Kasumi-1 (cell line): ENCODE measurements around the gene PRAMEF15.
A peak's percentile ranks its signal among the peaks of the same experiment; 100 is the strongest.
"Not testable (repeated sequence)": the region's sequence is repeated elsewhere in the genome, so short reads cannot be mapped to it uniquely, and the experiment has no call there.

Source experiments
- DNase-seq, 2 experiments: peaks; one replicate each; lab custom pipeline; 2025; lab: John Stamatoyannopoulos, UW

The PRAMEF15 gene

GRCh38 chr1:13315281-13315680 is at the start of gene PRAMEF15:
PRAMEF15 (plus strand) TSS chr1:13315581; CDS start chr1:13318408, 2,827 bp downstream.
- DNase-seq: not testable (repeated sequence)

GRCh38 chr1:13277016-13277415 is 38.4 kb upstream of the PRAMEF15 start:
- DNase-seq: not testable (repeated sequence)

DNA sequence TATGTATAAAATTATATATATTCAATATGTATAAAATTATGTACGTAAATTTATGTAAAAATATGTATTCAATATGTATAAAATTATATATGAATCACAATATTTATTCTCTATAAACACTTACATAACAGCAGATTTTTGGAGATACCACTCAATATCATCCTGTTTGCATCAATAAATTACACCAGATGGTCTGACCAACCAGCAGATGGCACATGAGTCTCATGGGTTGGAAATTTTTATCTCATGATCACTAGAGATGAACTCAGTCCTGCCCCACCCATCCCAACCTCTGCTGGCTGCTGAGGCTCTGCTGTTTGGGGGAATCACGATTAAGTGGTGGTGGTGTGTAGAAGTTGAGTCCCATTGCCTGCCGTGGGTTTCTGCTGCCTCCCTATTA is 35.8 kb upstream of the PRAMEF15 start:
- DNase-seq: not testable (repeated sequence)

DNA sequence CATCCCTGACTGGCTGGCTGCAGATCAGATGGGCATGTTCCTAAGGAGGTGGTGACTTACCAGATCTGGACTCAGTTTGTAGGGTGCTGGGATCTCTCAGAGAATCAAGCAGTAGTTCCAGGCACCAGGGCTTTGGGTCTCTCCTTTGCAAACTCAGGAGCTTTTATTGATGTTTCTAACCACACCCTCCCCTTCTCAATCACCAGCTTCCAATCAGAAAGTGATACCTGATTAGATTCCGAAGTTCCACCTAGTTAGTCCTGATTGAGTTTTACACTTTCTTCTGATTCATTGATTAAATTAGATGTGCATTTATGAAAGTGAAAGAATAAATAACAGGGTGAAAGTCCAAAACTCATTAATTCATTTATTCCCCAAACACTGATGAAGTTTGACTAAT is 30.3 kb upstream of the PRAMEF15 start, which contains the start of gene PRAMEF8:
Gene PRAMEF8 (minus strand): TSS at position 101 of the 400 bp plus-strand sequence. CDS start 1,046 bp downstream, outside the sequence.
- DNase-seq: not testable (repeated sequence)

DNA sequence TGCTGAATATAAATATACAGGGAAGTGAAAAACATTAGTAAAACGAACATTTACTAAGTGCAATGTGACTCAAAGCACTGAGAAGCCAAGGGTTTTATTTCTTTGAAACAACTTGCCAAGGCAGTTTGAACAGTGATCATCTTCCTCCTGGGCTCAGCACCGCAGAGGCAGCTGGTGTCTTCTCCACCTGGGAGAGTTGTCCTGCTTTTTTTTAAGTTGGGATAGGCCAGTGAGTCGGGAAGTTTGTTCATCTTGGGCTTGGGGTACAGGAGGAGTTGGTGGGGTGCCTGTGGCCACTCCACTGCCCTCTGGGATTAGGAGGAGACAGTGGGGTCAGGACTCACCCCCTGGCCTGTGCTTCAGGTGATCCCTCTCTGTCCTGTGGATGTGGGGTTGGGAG is 26.4 kb upstream of the PRAMEF15 start:
- not testable (repeated sequence) for DNase-seq

GRCh38 chr1:13297216-13297931 is 18.0 kb upstream of the PRAMEF15 start:
- not testable (repeated sequence) for DNase-seq

DNA sequence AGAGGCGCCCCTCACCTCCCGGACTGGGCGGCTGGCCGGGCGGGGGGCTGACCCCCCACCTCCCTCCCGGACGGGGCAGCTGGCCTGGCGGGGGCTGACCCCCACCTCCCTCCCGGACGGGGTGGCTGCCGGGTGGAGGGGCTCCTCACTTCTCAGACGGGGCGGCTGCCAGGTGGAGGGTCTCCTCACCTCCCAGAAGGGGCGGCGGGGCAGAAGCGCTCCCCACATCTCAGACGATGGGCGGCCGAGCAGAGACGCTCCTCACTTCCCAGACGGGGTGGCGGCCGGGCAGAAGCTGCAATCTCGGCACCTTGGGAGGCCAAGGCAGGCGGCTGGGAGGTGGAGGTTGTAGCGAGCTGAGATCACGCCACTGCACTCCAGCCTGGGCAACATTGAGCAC is 16.7 kb upstream of the PRAMEF15 start:
- not testable (repeated sequence) for DNase-seq

DNA sequence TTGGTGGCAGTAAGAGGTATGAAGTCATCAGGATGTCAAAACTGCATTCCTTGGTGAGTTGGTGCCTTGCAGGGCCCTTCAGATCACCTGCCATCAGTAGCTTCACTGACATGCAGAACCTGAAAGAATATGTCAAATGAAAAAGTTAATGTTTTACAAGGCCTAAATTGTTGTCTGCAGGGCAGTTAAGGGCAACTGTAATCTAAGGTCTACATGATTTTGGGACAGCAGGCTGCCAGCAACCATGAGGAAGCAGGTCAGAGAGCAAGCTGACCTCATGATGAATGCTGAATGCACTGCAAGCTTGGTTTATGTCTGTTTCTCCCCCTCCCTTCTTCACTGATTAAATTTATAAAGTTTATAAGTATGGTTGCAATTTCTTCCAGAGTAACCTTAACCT is 13.2 kb upstream of the PRAMEF15 start:
- not testable (repeated sequence) for DNase-seq

DNA sequence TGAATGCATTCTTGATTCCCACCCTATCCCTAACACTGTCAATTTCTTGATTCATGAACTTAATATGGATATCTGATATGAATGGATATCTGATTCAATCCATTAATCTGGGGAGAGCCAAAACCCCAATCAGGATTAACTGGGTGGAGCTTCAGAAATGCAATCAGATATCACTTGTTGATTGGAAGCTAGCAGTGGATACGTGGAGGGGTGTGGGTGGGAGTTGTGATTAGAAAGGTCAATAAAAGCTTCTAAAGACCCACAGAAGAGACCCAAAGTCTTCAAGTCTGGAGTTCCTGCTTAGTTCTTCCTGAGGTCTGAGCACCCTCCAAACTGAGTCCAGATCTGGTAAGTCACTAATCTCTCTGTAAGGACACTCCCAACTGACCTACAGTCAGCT is 12.1 kb upstream of the PRAMEF15 start, which contains the start of gene PRAMEF33:
Gene PRAMEF33 (plus strand): TSS at position 301 of the 400 bp plus-strand sequence. CDS start 2,416 bp downstream, outside the sequence.
- not testable (repeated sequence) for DNase-seq

DNA sequence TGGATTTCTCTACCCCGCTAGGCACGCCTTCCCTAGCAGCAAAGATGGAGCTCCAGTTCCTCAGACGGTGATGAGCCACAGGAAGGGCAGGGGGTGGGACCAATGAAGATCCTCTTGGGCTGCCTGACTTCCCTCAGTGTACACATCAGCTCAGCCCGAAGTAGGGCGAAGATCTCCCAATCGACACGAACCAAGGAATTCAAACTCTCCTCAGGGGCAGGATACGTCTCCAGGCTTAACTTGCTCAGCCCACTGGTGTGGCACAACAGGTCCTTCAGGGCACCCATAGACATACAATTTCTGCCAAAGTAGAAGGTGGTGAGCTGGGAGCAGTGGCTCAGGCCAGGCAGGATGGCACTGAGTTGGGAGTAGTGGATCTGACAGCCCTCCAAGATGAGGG is 27.1 kb downstream of the PRAMEF15 start:
- DNase-seq: not testable (repeated sequence)

- DNase-seq: not testable (repeated sequence)
These were observed 31.7 kb downstream of the PRAMEF15 start, which contains the start of gene PRAMEF14 for GRCh38 chr1:13347034-13347433. PRAMEF14 (minus strand) TSS chr1:13347134; CDS start chr1:13345314, 1,820 bp downstream.

GRCh38 chr1:13353476-13353875 is 38.1 kb downstream of the PRAMEF15 start:
- DNase-seq: not testable (repeated sequence)

DNA sequence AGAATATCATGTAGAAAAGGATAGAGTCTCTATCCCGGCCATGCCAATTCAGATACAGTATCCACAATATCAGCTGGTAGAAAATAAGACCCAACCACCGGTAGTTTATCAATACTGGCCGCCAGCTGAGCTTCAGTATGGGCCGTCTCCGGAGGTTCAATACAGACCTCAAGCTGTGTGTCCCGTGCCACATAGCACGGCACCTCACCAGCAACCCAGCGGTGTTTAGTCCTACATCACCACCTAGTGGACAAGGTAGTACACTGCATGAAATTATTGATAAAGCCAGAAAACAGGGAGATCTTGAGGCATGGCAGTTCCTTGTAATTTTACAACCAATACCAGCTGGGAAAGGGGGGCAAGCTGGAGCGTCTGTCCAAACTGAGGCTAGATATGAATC is 39.1 kb downstream of the PRAMEF15 start:
- DNase-seq: not testable (repeated sequence)

DNA sequence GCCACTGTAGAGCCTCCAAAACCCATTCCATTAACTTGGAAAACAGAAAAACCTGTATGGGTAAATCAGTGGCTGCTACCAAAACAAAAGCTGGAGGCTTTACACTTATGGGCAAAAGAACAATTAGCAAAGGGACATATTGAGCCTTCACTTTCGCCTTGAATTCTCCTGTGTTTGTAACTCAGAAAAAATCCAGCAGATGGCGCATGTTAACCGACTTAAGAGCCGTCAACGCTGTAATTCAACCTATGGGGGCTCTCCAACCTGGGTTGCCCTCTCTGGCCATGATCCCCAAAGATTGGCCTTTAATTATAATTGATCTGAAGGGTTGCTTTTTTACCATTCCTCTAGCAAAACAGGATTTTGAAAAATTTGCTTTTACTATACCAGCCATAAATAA is 41.4 kb downstream of the PRAMEF15 start:
- DNase-seq: peak; percentile 36 to 59

DNA sequence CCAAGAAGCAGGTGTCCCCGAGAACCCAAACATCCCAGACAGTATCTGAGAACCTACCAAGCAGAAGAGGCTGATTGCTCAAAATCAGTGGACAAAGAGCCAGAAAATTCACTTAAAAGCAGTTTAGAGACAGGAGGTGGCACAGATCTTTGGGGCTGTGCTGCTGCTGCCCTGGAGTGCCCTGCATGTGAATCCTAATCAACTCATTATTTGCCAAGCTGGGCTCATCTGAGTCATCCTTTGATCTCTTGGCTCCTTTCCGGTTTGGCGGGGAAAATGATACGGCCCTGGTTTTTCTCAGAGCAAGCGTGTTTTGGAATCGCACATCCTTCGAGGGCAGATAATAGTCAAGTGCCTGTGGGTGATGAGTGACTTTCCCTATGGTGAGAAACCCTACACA is 47.0 kb downstream of the PRAMEF15 start:
- DNase-seq: not testable (repeated sequence)

DNA sequence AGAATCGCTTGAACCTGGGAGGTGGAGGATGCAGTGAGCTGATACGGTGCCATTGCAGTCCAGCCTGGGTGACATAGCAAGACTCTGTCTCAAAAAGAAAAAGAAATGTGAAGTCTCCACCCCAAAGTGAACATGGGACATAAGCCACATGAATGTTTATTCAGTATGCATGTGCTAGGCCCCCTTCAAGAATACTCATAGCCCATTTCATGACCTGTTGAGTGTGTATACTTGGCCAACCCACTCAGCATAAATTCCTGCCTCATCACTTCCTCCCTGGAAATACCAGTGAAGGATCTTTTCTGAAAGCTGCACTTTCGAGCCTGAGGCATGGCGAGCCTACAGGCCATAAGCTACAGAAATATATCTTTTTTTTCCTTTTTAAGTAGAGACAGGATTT is 49.5 kb downstream of the PRAMEF15 start:
- DNase-seq: not testable (repeated sequence)

- not testable (repeated sequence) for DNase-seq
These were observed 51.2 kb downstream of the PRAMEF15 start for GRCh38 chr1:13366536-13366935.

GRCh38 chr1:13368544-13368943 is 53.2 kb downstream of the PRAMEF15 start:
- DNase-seq: peak in 1 of 2 experiments; percentile 0
